ENCODE data around the gene LRPAP1. TPM values are rescaled to one million over a fixed set of nuclear protein-coding genes. Genes with fewer than 3 reads are reported as not detected.

The LRPAP1 gene
- total RNA-seq = 26.5 and 32.3 TPM in 2 replicates

GRCh38 chr4:3531879-3532750 lies at the start of gene LRPAP1:
Gene LRPAP1, minus strand, starts transcription at chr4:3532422. Its CDS starts 10 bp downstream, at chr4:3532412.

GRCh38 chr4:3462790-3463415 lies 69.3 kb downstream of the LRPAP1 start, which contains the start of gene DOK7:
Gene DOK7, plus strand, starts transcription at chr4:3463306. Its CDS starts 70 bp downstream, at chr4:3463376.

Other genes starting within 250 kb of the LRPAP1 start
- gene RGS12, start 239.4 kb downstream of the LRPAP1 start, total RNA-seq = 13.5 and 14.0 TPM in 2 replicates
- under 0.01 TPM in 1 of 2 replicates, not detected in the other for gene HGFAC, start 90.5 kb downstream of the LRPAP1 start, total RNA-seq
- gene DOK7, start 69.1 kb downstream of the LRPAP1 start, total RNA-seq = under 0.01 TPM in 1 of 2 replicates, not detected in the other
- gene ADRA2C, start 234.0 kb upstream of the LRPAP1 start, total RNA-seq = not detected in 2 replicates

All from subcutaneous preadipocyte (primary cell).